Parathyroid adenoma (tissue), 2 donors: ENCODE data around the gene PCBD1.

ENCODE experiments used
- H2AFZ ChIP-seq: fragments of 300-600 bp; sonication (generic); one replicate; pipeline ENCODE4 v1.7.0; 2017; ENCODE audit warnings: antibody characterized with exemption, mild to moderate bottlenecking
- H3K27ac ChIP-seq: fragments of 300-600 bp; sonication (generic); one replicate; pipeline ENCODE4 v1.7.0; 2017
- H3K27me3 ChIP-seq: fragments of 300-600 bp; sonication (generic); one replicate; pipeline ENCODE4 v1.7.0; 2017; ENCODE audit warnings: low read length; ENCODE audit not compliant: control insufficient read depth, insufficient read depth
- H3K36me3 ChIP-seq: fragments of 300-600 bp; sonication (generic); one replicate; pipeline ENCODE4 v1.7.0; 2017; ENCODE audit warnings: low read length; ENCODE audit not compliant: control insufficient read depth, insufficient read depth
- H3K4me1 ChIP-seq: fragments of 300-600 bp; sonication (generic); one replicate; pipeline ENCODE4 v1.7.0; 2017; ENCODE audit warnings: control low read depth
- H3K4me2 ChIP-seq: fragments of 300-600 bp; sonication (generic); one replicate; pipeline ENCODE4 v1.7.0; 2017; ENCODE audit warnings: low read length
- H3K4me3 ChIP-seq: fragments of 300-600 bp; sonication (generic); one replicate; pipeline ENCODE4 v1.7.0; 2017; ENCODE audit warnings: low read depth, low read length
- H3K79me2 ChIP-seq: fragments of 300-600 bp; sonication (generic); one replicate; pipeline ENCODE4 v1.7.0; 2017; ENCODE audit warnings: control low read depth
- H3K9ac ChIP-seq: fragments of 300-600 bp; sonication (generic); one replicate; pipeline ENCODE4 v1.7.0; 2017; ENCODE audit warnings: mild to moderate bottlenecking
- H3K9me3 ChIP-seq: fragments of 300-600 bp; sonication (generic); one replicate; pipeline ENCODE4 v1.7.0; 2017; ENCODE audit warnings: low read length; ENCODE audit not compliant: control insufficient read depth
- CTCF ChIP-seq: fragments of 300-600 bp; sonication (generic); IDR thresholded peaks from one replicate; pipeline ENCODE4 v1.7.0; 2017; ENCODE audit warnings: antibody characterized with exemption, mild to moderate bottlenecking
- donor health status: primary hyperparathyroidism.

PCBD1 gene

GRCh38 chr10:70898687-70899086, 10.3 kb upstream of the PCBD1 start:
- Histone ChIP-seq H3K79me2 (no peaks in the 10 kb centered on the region), H3K27me3 (no peaks in the 10 kb centered on the region), H3K36me3 (no peaks in the 10 kb centered on the region), H3K9ac (no peak overlapping the region), H3K4me1 (no peaks in the 10 kb centered on the region), H3K27ac (no peak overlapping the region), H3K9me3 (no peaks in the 10 kb centered on the region), H2AFZ (no peak overlapping the region), H3K4me2 (no peak overlapping the region), H3K4me3 (no peak overlapping the region)
- TF ChIP-seq CTCF, result no peak

GRCh38 chr10:70896551-70896950, 8.2 kb upstream of the PCBD1 start:
- Histone ChIP-seq H3K4me3 (no peak overlapping the region), H3K79me2 (no peaks in the 10 kb centered on the region), H3K36me3 (no peaks in the 10 kb centered on the region), H3K27ac (no peak overlapping the region), H3K9me3 (no peaks in the 10 kb centered on the region), H2AFZ (no peak overlapping the region), H3K9ac (no peak overlapping the region), H3K4me2 (no peak overlapping the region), H3K4me1 (peaks cover 3% of the 10 kb centered on the region), H3K27me3 (no peaks in the 10 kb centered on the region)
- TF ChIP-seq CTCF, result no peak

GRCh38 chr10:70894416-70894815, 6.1 kb upstream of the PCBD1 start:
- Histone ChIP-seq H3K9ac (no peak overlapping the region), H3K4me1 (peaks cover 9% of the 10 kb centered on the region), H3K27ac (no peak overlapping the region), H3K9me3 (no peaks in the 10 kb centered on the region), H3K4me3 (no peak overlapping the region), H3K27me3 (no peaks in the 10 kb centered on the region), H3K36me3 (no peaks in the 10 kb centered on the region), H3K4me2 (no peak overlapping the region), H3K79me2 (no peaks in the 10 kb centered on the region), H2AFZ (no peak overlapping the region)
- TF ChIP-seq CTCF, result no peak

- TF ChIP-seq CTCF, result no peak
- H3K4me2 ChIP-seq, result no peak overlapping the region
- H3K27me3 ChIP-seq, result no peaks in the 10 kb centered on the region
- H3K9ac ChIP-seq, result no peak overlapping the region
- H3K4me3 ChIP-seq, result no peak overlapping the region
- no peaks in the 10 kb centered on the region for H3K79me2 ChIP-seq
- no peaks in the 10 kb centered on the region for H3K36me3 ChIP-seq
- no peaks in the 10 kb centered on the region for H3K9me3 ChIP-seq
- H2AFZ ChIP-seq, result no peak overlapping the region
- no peak overlapping the region for H3K27ac ChIP-seq
- H3K4me1 ChIP-seq, result peaks cover 9% of the 10 kb centered on the region
Observed at GRCh38 chr10:70893227-70894006, 5.1 kb upstream of the PCBD1 start.

GRCh38 chr10:70892631-70893030, 4.3 kb upstream of the PCBD1 start:
- Histone ChIP-seq H3K27me3 (no peaks in the 10 kb centered on the region), H3K4me1 (peaks cover 9% of the 10 kb centered on the region), H3K27ac (no peak overlapping the region), H3K79me2 (no peaks in the 10 kb centered on the region), H3K9ac (no peak overlapping the region), H3K9me3 (no peaks in the 10 kb centered on the region), H3K36me3 (no peaks in the 10 kb centered on the region), H2AFZ (no peak overlapping the region), H3K4me3 (no peak overlapping the region), H3K4me2 (no peak overlapping the region)
- TF ChIP-seq CTCF, result no peak
